ENCODE measurements around the gene CACNA1B.

DNA sequence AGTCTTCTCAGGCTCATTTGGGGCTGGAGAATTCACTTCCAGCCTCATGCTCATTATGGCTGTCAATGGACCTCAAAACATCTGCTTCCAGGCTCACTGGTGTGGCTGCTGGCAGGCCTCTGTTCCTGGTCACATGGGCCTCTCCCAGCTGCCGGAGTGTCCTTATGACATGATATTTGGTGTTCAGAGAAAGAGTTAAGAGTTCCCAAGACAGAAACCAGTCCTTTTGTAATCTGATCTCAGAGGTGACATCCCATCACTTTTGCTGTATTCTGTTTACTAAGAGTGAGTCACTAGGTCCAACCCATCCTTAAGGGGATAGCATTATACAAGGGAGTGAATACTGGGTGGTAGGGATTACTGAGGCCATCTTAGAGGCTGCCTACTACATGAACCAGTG is 104.6 kb downstream of the CACNA1B start:
- TF ChIP-seq, protein P1, sequence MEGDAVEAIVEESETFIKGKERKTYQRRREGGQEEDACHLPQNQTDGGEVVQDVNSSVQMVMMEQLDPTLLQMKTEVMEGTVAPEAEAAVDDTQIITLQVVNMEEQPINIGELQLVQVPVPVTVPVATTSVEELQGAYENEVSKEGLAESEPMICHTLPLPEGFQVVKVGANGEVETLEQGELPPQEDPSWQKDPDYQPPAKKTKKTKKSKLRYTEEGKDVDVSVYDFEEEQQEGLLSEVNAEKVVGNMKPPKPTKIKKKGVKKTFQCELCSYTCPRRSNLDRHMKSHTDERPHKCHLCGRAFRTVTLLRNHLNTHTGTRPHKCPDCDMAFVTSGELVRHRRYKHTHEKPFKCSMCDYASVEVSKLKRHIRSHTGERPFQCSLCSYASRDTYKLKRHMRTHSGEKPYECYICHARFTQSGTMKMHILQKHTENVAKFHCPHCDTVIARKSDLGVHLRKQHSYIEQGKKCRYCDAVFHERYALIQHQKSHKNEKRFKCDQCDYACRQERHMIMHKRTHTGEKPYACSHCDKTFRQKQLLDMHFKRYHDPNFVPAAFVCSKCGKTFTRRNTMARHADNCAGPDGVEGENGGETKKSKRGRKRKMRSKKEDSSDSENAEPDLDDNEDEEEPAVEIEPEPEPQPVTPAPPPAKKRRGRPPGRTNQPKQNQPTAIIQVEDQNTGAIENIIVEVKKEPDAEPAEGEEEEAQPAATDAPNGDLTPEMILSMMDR (IDR thresholded peaks at IDR 0.05), result no peak
- no peak for TF ChIP-seq POLR2A (IDR thresholded peaks at IDR 0.05)
- TF ChIP-seq EP300 (IDR thresholded peaks at IDR 0.05), result no peak

Measured in suprapubic skin (tissue), 3 donors.